T follicular helper cell (primary cell): ENCODE results near the gene SYT2.
"Not testable (repeated sequence)": the region's sequence is repeated elsewhere in the genome, so short reads cannot be mapped to it uniquely, and the experiment has no call there.

Source experiments
- DNase-seq: peaks from one replicate; pipeline ENCODE4 v3.0.0-alpha.2; 2020; ENCODE audit warnings: low read depth

SYT2 gene

GRCh38 chr1:202571719-202572339 is 138.4 kb downstream of the SYT2 start:
- DNase-seq = no peak

GRCh38 chr1:202569393-202570322 is 140.6 kb downstream of the SYT2 start:
- DNase-seq = no peak

GRCh38 chr1:202568826-202569225 is 141.4 kb downstream of the SYT2 start:
- DNase-seq = no peak

- no peak for DNase-seq
Observed at GRCh38 chr1:202568410-202568809, 141.8 kb downstream of the SYT2 start.

GRCh38 chr1:202567738-202568137 is 142.5 kb downstream of the SYT2 start:
- DNase-seq = no peak

GRCh38 chr1:202565890-202566602 is 144.2 kb downstream of the SYT2 start:
- no peak for DNase-seq

- no peak for DNase-seq
Observed at GRCh38 chr1:202564958-202565495, 145.2 kb downstream of the SYT2 start.

GRCh38 chr1:202563818-202564217 is 146.4 kb downstream of the SYT2 start:
- DNase-seq = no peak

GRCh38 chr1:202562444-202563060 is 147.7 kb downstream of the SYT2 start:
- DNase-seq = no peak

- no peak for DNase-seq
Observed at GRCh38 chr1:202561726-202562443, 148.4 kb downstream of the SYT2 start.

- DNase-seq = no peak
Observed at GRCh38 chr1:202561240-202561639, 149.0 kb downstream of the SYT2 start.

- not testable (repeated sequence) for DNase-seq
Observed at GRCh38 chr1:202557662-202558061, 152.6 kb downstream of the SYT2 start.

- DNase-seq = not testable (repeated sequence)
Observed at GRCh38 chr1:202556037-202556436, 154.2 kb downstream of the SYT2 start.

GRCh38 chr1:202554619-202555018 is 155.6 kb downstream of the SYT2 start:
- not testable (repeated sequence) for DNase-seq

- no peak for DNase-seq
Observed at GRCh38 chr1:202553560-202554038, 156.7 kb downstream of the SYT2 start.

- not testable (repeated sequence) for DNase-seq
Observed at GRCh38 chr1:202553078-202553477, 157.2 kb downstream of the SYT2 start.

GRCh38 chr1:202552615-202553014 is 157.6 kb downstream of the SYT2 start:
- DNase-seq = not testable (repeated sequence)

GRCh38 chr1:202551683-202552082 is 158.6 kb downstream of the SYT2 start:
- DNase-seq = no peak

- not testable (repeated sequence) for DNase-seq
Observed at GRCh38 chr1:202550088-202550487, 160.2 kb downstream of the SYT2 start.

GRCh38 chr1:202547215-202547614 is 163.0 kb downstream of the SYT2 start:
- no peak for DNase-seq

- DNase-seq = not testable (repeated sequence)
Observed at GRCh38 chr1:202546796-202547195, 163.5 kb downstream of the SYT2 start.
